K562 (cell line): Measurements from ENCODE around the gene CACNA1C. TPM values are rescaled to one million over a fixed set of nuclear protein-coding genes. Genes with fewer than 3 reads are reported as not detected.

Source experiments
- ATAC-seq: fragments of 200-7000 bp; cut with Tn5 transposase; 3 replicates; pipeline ENCODE4 v1.9.1; 2020; ENCODE audit warnings: moderate library complexity
- BruUV-seq: library from RNA; stranded (reverse); fragments of 400-500 nt; replicated peaks from 2 replicates; lab custom pipeline; 2021; lab: Mats Ljungman, UMichigan
- CTCF ChIA-PET: fragments of 300-600 bp; formaldehyde crosslinking; extraction: SDS; loops from one replicate; lab custom pipeline; 2021; ENCODE audit warnings: low intra/inter-chr PET ratio; lab: Yijun Ruan, JAX
- POLR2A ChIA-PET: fragments of 300-600, 350-650 bp; sonication (Branson Sonifier 250); formaldehyde crosslinking; extraction: SDS; loops from one replicate; lab custom pipeline; 2021; ENCODE audit warnings: antibody characterized with exemption, inconsistent platforms; lab: Yijun Ruan, JAX
- DNase-seq, 4 experiments: peaks; one replicate each; pipeline versions ENCODE4 v3.0.0 to v3.0.0-alpha.2; 2011 to 2018; ENCODE audit warnings: low spot score in 3 of 4, mixed read lengths in 3 of 4; ENCODE audit errors: extremely low read depth in 1 of 4
- FAIRE-seq: peaks from 2 replicates; lab custom pipeline; 2011; peaks lifted over from hg19 to GRCh38; lab: Jason Lieb, UNC
- H2AFZ ChIP-seq: 2 replicates; pipeline ENCODE4 v1.6.0; 2011; ENCODE audit warnings: low read depth, low read length, control low read depth, inconsistent platforms
- H3K27ac ChIP-seq: fragments of 200-600 bp; 3 replicates; pipeline ENCODE4 v1.8.0; 2011; ENCODE audit warnings: low read depth, mild to moderate bottlenecking, control low read depth, inconsistent platforms, low read length, moderate library complexity, mixed read lengths; ENCODE audit errors: extremely low read depth
- H3K27me3 ChIP-seq, 2 experiments: fragments of 300-600 bp in 1 of 2; 2 replicates in 1 of 2; 3 replicates in 1 of 2; pipeline versions ENCODE4 v1.6.0 to v1.8.0; 2011; ENCODE audit warnings: inconsistent platforms in 2 of 2, low read length in 2 of 2, mild to moderate bottlenecking in 1 of 2, mixed read lengths in 1 of 2, moderate library complexity in 1 of 2; ENCODE audit not compliant: control insufficient read depth in 2 of 2, insufficient read depth in 2 of 2
- H3K36me3 ChIP-seq: fragments of 300-600 bp; 3 replicates; pipeline ENCODE4 v1.8.0; 2011; ENCODE audit warnings: mild to moderate bottlenecking, low read length, inconsistent platforms; ENCODE audit not compliant: control insufficient read depth, insufficient read depth
- H3K4me1 ChIP-seq, 2 experiments: fragments of 200-600 bp in 1 of 2; replicated peaks in 1 of 2; 2 replicates in 1 of 2; 3 replicates in 1 of 2; pipeline versions ENCODE4 v1.5.1 to v1.8.0; 2011; ENCODE audit warnings: inconsistent platforms in 2 of 2, low read length in 2 of 2, mild to moderate bottlenecking in 1 of 2, mixed read lengths in 1 of 2, moderate library complexity in 1 of 2; ENCODE audit not compliant: control insufficient read depth in 2 of 2, insufficient read depth in 2 of 2
- H3K4me2 ChIP-seq: 2 replicates; pipeline ENCODE4 v1.6.1; 2011; ENCODE audit warnings: low read length, control low read depth, inconsistent platforms, mixed read lengths; ENCODE audit not compliant: insufficient read depth
- H3K4me3 ChIP-seq: fragments of 200-600 bp; sonication (generic), shearing (Covaris generic); 2 replicates; pipeline ENCODE4 v1.5.1; 2016; ENCODE audit warnings: control low read depth, inconsistent platforms
- H3K79me2 ChIP-seq: fragments of 200-600 bp; 3 replicates; pipeline ENCODE4 v1.8.0; 2011; ENCODE audit warnings: low read length, inconsistent platforms; ENCODE audit not compliant: control insufficient read depth, insufficient read depth
- H3K9ac ChIP-seq, 2 experiments: 2 replicates each; pipeline versions ENCODE4 v1.6.0 to v1.6.1; 2011; ENCODE audit warnings: low read depth in 2 of 2, low read length in 2 of 2, control low read depth in 1 of 2, inconsistent platforms in 1 of 2, mild to moderate bottlenecking in 1 of 2, mixed read lengths in 1 of 2; ENCODE audit not compliant: insufficient read depth in 1 of 2
- H3K9me1 ChIP-seq: one replicate; pipeline ENCODE4 v1.6.0; 2011; ENCODE audit warnings: inconsistent platforms, mild to moderate bottlenecking, low read length, moderate library complexity; ENCODE audit not compliant: control insufficient read depth, insufficient read depth
- H3K9me3 ChIP-seq: replicated peaks from 2 replicates; pipeline ENCODE4 v1.5.1; 2011; ENCODE audit warnings: low read depth, low read length, inconsistent platforms; ENCODE audit not compliant: control insufficient read depth, insufficient read depth
- H4K20me1 ChIP-seq: replicated peaks from 2 replicates; pipeline ENCODE4 v1.6.1; 2011; ENCODE audit warnings: low read length, inconsistent platforms, mixed read lengths; ENCODE audit not compliant: control insufficient read depth, insufficient read depth
- ARNT ChIP-seq, 2 experiments: fragments of 450-650 bp; IDR thresholded peaks; 2 replicates each; pipeline ENCODE4 v1.6.1; 2016; ENCODE audit warnings: mild to moderate bottlenecking in 1 of 2
- BCL6 ChIP-seq: fragments of 250-450 bp; sonication (Bioruptor Pico); IDR thresholded peaks from 2 replicates; pipeline ENCODE4 v1.4.0; 2020
- CCNT2 ChIP-seq: IDR thresholded peaks from 2 replicates; pipeline ENCODE4 v1.6.1; 2011; ENCODE audit warnings: borderline replicate concordance, low read depth, mild to moderate bottlenecking, moderate library complexity, mixed read lengths, low read length; ENCODE audit not compliant: insufficient read length; ENCODE audit errors: extremely low read depth
- DNMT1 ChIP-seq: fragments of 450-650 bp; IDR thresholded peaks from 2 replicates; pipeline ENCODE4 v1.6.1; 2016; ENCODE audit warnings: antibody characterized with exemption, mild to moderate bottlenecking
- GABPA ChIP-seq: fragments of 200-800 bp; sonication (Bioruptor generic); conservative IDR thresholded peaks from 2 replicates; pipeline ENCODE4 v1.6.1; 2016; ENCODE audit warnings: low read depth, missing genetic modification characterization, missing compliant biosample characterization
- HLTF ChIP-seq: fragments of 450-650 bp; IDR thresholded peaks from 2 replicates; pipeline ENCODE4 v1.6.1; 2016
- MEIS2 ChIP-seq: fragments of 450-650 bp; IDR thresholded peaks from 2 replicates; pipeline ENCODE4 v1.6.1; 2014; ENCODE audit warnings: mild to moderate bottlenecking; ENCODE audit not compliant: partially characterized antibody
- NFXL1 ChIP-seq: fragments of 450-650 bp; formaldehyde crosslinking; IDR thresholded peaks from 2 replicates; pipeline ENCODE4 v1.4.0; 2021; ENCODE audit warnings: mild to moderate bottlenecking
- SLC30A9 ChIP-seq: fragments of 250-450 bp; sonication (Bioruptor Pico); IDR thresholded peaks from 2 replicates; pipeline ENCODE4 v1.8.0; 2022; ENCODE audit warnings: mild to moderate bottlenecking, moderate library complexity
- SMAD1 ChIP-seq: fragments of 150-350 bp; IDR thresholded peaks from 2 replicates; pipeline ENCODE4 v1.6.1; 2014; ENCODE audit warnings: low read length, low read depth; ENCODE audit not compliant: partially characterized antibody
- SNIP1 ChIP-seq: fragments of 450-650 bp; IDR thresholded peaks from 2 replicates; pipeline ENCODE4 v1.7.1; 2017; ENCODE audit warnings: low read depth, mild to moderate bottlenecking
- TRIM28 ChIP-seq: fragments of 450-650 bp; IDR thresholded peaks from 2 replicates; pipeline ENCODE4 v1.6.1; 2017
- ZNF253 ChIP-seq: fragments of 250-450 bp; sonication (Bioruptor Pico); conservative IDR thresholded peaks from 2 replicates; pipeline ENCODE4 v1.6.1; 2021; ENCODE audit warnings: mild to moderate bottlenecking
- ZNF699 ChIP-seq: fragments of 250-450 bp; sonication (Bioruptor Pico); IDR thresholded peaks from 2 replicates; pipeline ENCODE4 v1.8.0; 2021; ENCODE audit warnings: mild to moderate bottlenecking, moderate library complexity; ENCODE audit not compliant: insufficient replicate concordance
- WGBS: fragments of 100-300 bp; shearing (Covaris generic); methylation state at CpG from one replicate; pipeline ENCODE4 v1.1.6; 2016; ENCODE audit warnings: low coverage, mixed read lengths; ENCODE audit not compliant: insufficient coverage; ENCODE audit errors: missing lambda C conversion rate; 5-methylcytosine and 5-hydroxymethylcytosine counted together
- in situ Hi-C: fragments of 300-500 bp; cut with MboI; formaldehyde crosslinking; loops from 4 replicates; pipeline ENCODE4 v1.15.0; 2018; ENCODE audit warnings: inconsistent platforms, mixed read lengths
- intact Hi-C: fragments of 100-400 bp; cut with micrococcal nuclease; formaldehyde crosslinking; loops from 2 replicates; pipeline ENCODE4 v1.14.2; 2022
- polyA plus RNA-seq, 8 experiments: library from polyadenylated mRNA; depleted of rRNA in 4 of 8; stranded (reverse) in 5 of 8; unstranded in 3 of 8; fragments of >200 nt; fragmentation: Nextera tagmentation in 2 of 8; fragmentation: Illumina TruSeq in 1 of 8; extraction: Ambion mirVana in 2 of 8; extraction: Trizol in 1 of 8; gene quantifications; 2 replicates each; pipeline versions ENCODE4 v1.2.1 to v1.2.3, GENCODE V29; 2011 to 2014; ENCODE audit warnings: inconsistent platforms in 1 of 8, missing spikeins in 1 of 8
- total RNA-seq, 7 experiments: library from RNA; depleted of rRNA in 6 of 7; stranded (reverse); fragments of >200 nt in 6 of 7; fragmentation: Illumina TruSeq in 2 of 7; extraction: Trizol in 2 of 7; gene quantifications; 2 replicates each; pipeline versions ENCODE4 v1.2.1 to v1.2.3, GENCODE V29; 2011 to 2021; ENCODE audit warnings: low replicate concordance in 1 of 7
- TF ChIP-seq, protein P1 (sequence below): fragments of 250-450 bp; sonication (Bioruptor Pico); IDR thresholded peaks from 2 replicates; pipeline ENCODE4 v1.5.0; 2020; ENCODE audit warnings: mild to moderate bottlenecking

The CACNA1C gene
- total and polyA plus RNA-seq, 9 of the 15 experiments (the other 6 are each of a cell fraction or from before 2014, with no cell fraction given) = not detected

DNA sequence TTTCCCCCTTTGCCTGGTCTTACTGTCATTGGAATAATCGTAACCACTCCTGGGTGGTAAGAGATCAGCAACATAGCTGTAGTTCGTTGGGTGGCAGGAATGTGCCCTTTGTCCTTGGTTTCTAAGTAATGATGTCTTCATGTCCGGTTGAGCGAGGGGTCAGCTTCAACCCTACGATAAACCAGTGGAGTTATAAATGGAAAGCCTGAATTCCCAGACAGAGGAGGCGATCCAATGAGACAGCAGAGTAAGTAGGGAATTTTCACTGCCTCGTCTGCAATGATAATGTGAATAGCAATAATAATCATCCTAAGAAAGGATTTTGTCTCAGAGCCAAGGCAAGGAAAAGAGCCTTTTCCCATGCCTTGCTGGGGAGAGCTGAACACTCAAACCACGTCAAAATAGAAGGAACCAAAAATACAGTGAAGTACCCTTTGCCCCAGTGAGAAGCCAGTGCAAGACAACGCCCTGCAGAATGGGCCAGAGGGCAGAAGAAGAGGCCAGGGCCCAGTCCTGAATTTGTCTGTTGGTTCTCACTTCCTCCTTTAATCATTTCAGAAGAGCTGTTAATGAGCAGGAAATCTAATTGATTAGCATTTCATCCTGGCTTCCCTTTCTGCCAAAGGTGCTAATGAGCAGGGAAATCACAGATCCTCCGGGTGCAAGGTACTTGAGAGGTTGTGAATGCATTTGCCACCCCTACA, 330.7 kb downstream of the CACNA1C start:
- ATAC-seq (no peak), DNase-seq (no peak), FAIRE-seq (no peak)
- no TSS peak for BruUV-seq
- H3K4me3 ChIP-seq = no peak overlapping the region
- H3K4me2 ChIP-seq = no peak overlapping the region
- no peaks in the 10 kb centered on the region for H4K20me1 ChIP-seq
- H2AFZ ChIP-seq = no peak overlapping the region
- no peak overlapping the region for H3K27ac ChIP-seq
- intact Hi-C loops (no loop called here), in situ Hi-C loops (no loop called here)
- H3K36me3 ChIP-seq = no peaks in the 10 kb centered on the region
- H3K9ac ChIP-seq = no peak overlapping the region
- H3K9me3 ChIP-seq = no peaks in the 10 kb centered on the region
- peaks cover 0 to 5% of the 10 kb centered on the region in 2 experiments; a peak in 2 of 5 replicates for H3K27me3 ChIP-seq
- WGBS = 0% methylated on average over 9 of the region's 10 CpGs
- POLR2A ChIA-PET = no interaction called here
- no peaks in the 10 kb centered on the region for H3K4me1 ChIP-seq
- H3K9me1 ChIP-seq = no peaks in the 10 kb centered on the region
- H3K79me2 ChIP-seq = no peaks in the 10 kb centered on the region
- TF ChIP-seq SNIP1 = no peak
- no peak for TF ChIP-seq TRIM28
- TF ChIP-seq ZNF699 (CRISPR knock-in tag) = no peak
- TF ChIP-seq GABPA (tag) = no peak
- TF ChIP-seq DNMT1 = no peak
- TF ChIP-seq SLC30A9 (CRISPR knock-in tag) = no peak
- no peak for TF ChIP-seq BCL6 (CRISPR knock-in tag)
- TF ChIP-seq CCNT2 = no peak
- no peak for TF ChIP-seq MEIS2
- no peak for TF ChIP-seq HLTF
- TF ChIP-seq, protein P1, sequence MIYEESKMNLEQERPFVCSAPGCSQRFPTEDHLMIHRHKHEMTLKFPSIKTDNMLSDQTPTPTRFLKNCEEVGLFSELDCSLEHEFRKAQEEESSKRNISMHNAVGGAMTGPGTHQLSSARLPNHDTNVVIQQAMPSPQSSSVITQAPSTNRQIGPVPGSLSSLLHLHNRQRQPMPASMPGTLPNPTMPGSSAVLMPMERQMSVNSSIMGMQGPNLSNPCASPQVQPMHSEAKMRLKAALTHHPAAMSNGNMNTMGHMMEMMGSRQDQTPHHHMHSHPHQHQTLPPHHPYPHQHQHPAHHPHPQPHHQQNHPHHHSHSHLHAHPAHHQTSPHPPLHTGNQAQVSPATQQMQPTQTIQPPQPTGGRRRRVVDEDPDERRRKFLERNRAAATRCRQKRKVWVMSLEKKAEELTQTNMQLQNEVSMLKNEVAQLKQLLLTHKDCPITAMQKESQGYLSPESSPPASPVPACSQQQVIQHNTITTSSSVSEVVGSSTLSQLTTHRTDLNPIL (CRISPR knock-in tag) = no peak
- no peak for TF ChIP-seq ZNF253 (CRISPR knock-in tag)
- no peak for TF ChIP-seq NFXL1 (CRISPR knock-in tag)
- no peak for TF ChIP-seq ARNT (IDR thresholded peaks at IDR 0.05)
- no peak for TF ChIP-seq SMAD1
- TF ChIP-seq, all 486 proteins: peak for 0
- CTCF ChIA-PET = no interaction called here
